H1 (cell line): Measurements from ENCODE around the gene ALKAL2. TPM values are rescaled to one million over a fixed set of nuclear protein-coding genes. Genes with fewer than 3 reads are reported as not detected.

Experiments used
- CTCF ChIA-PET: fragments of 300-600 bp; sonication (Branson Sonifier 250); formaldehyde crosslinking; loops from one replicate; lab custom pipeline; 2021; ENCODE audit not compliant: partially characterized antibody; lab: Charles Lee
- POLR2A ChIA-PET: fragments of 300-600 bp; sonication (Branson Sonifier 250); formaldehyde crosslinking; loops from one replicate; lab custom pipeline; 2021; ENCODE audit warnings: inconsistent platforms; ENCODE audit not compliant: partially characterized antibody; lab: Charles Lee
- DNase-seq, 2 experiments: peaks; one replicate each; pipeline versions ENCODE4 v3.0.0 to v3.0.0-alpha.2; 2010 to 2022; ENCODE audit warnings: low spot score in 2 of 2, low read depth in 1 of 2, mixed read lengths in 1 of 2
- FAIRE-seq: peaks from 2 replicates; lab custom pipeline; 2011; peaks lifted over from hg19 to GRCh38; lab: Jason Lieb, UNC
- H2AFZ ChIP-seq: 2 replicates; pipeline ENCODE4 v1.8.1; 2012; ENCODE audit warnings: low read length, inconsistent platforms
- H2AK5ac ChIP-seq: 2 replicates; pipeline ENCODE4 v1.6.1; 2013; ENCODE audit warnings: low read depth, low read length
- H2BK120ac ChIP-seq: replicated peaks from 2 replicates; pipeline ENCODE3; 2013; ENCODE audit warnings: low read depth, low read length, inconsistent platforms
- H2BK12ac ChIP-seq: 2 replicates; pipeline ENCODE4 v1.6.1; 2013; ENCODE audit warnings: low read depth, low read length
- H2BK15ac ChIP-seq: 2 replicates; pipeline ENCODE4 v1.6.1; 2013; ENCODE audit warnings: low read length
- H2BK20ac ChIP-seq: 2 replicates; pipeline ENCODE4 v1.6.1; 2013; ENCODE audit warnings: low read length
- H2BK5ac ChIP-seq: 2 replicates; pipeline ENCODE4 v1.6.1; 2013; ENCODE audit warnings: low read depth, low read length
- H3K14ac ChIP-seq: 2 replicates; pipeline ENCODE4 v1.6.1; 2013; ENCODE audit warnings: inconsistent platforms; ENCODE audit not compliant: insufficient read length
- H3K18ac ChIP-seq: 2 replicates; pipeline ENCODE4 v1.6.1; 2013; ENCODE audit warnings: low read length; ENCODE audit errors: extremely low read depth
- H3K23ac ChIP-seq: 2 replicates; pipeline ENCODE4 v1.6.1; 2013; ENCODE audit warnings: inconsistent platforms; ENCODE audit not compliant: insufficient read length
- H3K23me2 ChIP-seq: 2 replicates; pipeline ENCODE4 v1.6.1; 2013; ENCODE audit warnings: low read depth, low read length
- H3K27ac ChIP-seq: 2 replicates; pipeline ENCODE4 v1.6.1; 2011; ENCODE audit warnings: low read depth, low read length, inconsistent platforms
- H3K27me3 ChIP-seq, 4 experiments: replicated peaks in 1 of 4; 1 replicate in 1 of 4; 2 replicates in 3 of 4; pipeline versions ENCODE4 v1.6.1 to v1.8.1; 2011 to 2013; ENCODE audit warnings: low read length in 3 of 4, mild to moderate bottlenecking in 3 of 4, inconsistent platforms in 2 of 4, mixed read lengths in 2 of 4, moderate library complexity in 1 of 4; ENCODE audit not compliant: control insufficient read depth in 3 of 4, insufficient read depth in 3 of 4; ENCODE audit errors: extremely low read depth in 1 of 4
- H3K36me3 ChIP-seq, 4 experiments: 2 replicates each; pipeline versions ENCODE4 v1.6.1 to v1.8.1; 2011 to 2013; ENCODE audit warnings: mild to moderate bottlenecking in 4 of 4, low read length in 3 of 4, moderate library complexity in 2 of 4, control low read depth in 1 of 4, inconsistent platforms in 1 of 4; ENCODE audit not compliant: insufficient read depth in 4 of 4, control insufficient read depth in 2 of 4
- H3K4ac ChIP-seq: replicated peaks from 2 replicates; pipeline ENCODE3; 2013; ENCODE audit warnings: low read length, low read depth, mixed read lengths, inconsistent platforms; ENCODE audit not compliant: insufficient read length
- H3K4me1 ChIP-seq, 4 experiments: replicated peaks in 1 of 4; 1 replicate in 1 of 4; 2 replicates in 3 of 4; pipeline versions ENCODE4 v1.6.1 to v1.8.1; 2011 to 2013; ENCODE audit warnings: low read length in 3 of 4, inconsistent platforms in 2 of 4, mixed read lengths in 1 of 4; ENCODE audit not compliant: insufficient read depth in 4 of 4, control insufficient read depth in 3 of 4
- H3K4me2 ChIP-seq, 2 experiments: 2 replicates each; pipeline versions ENCODE4 v1.6.1 to v1.8.1; 2011 to 2013; ENCODE audit warnings: low read depth in 2 of 2, low read length in 2 of 2, control low read depth in 1 of 2, inconsistent platforms in 1 of 2, mild to moderate bottlenecking in 1 of 2; ENCODE audit not compliant: insufficient read depth in 1 of 2
- H3K4me3 ChIP-seq, 4 experiments: fragments of 200-600, 300-600 bp in 1 of 4; sonication (generic), shearing (Covaris generic), sonication (Bioruptor Twin) in 1 of 4; 2 replicates each; pipeline versions ENCODE4 v1.5.1 to v1.8.1; 2011 to 2016; ENCODE audit warnings: low read length in 4 of 4, low read depth in 3 of 4, control low read depth in 2 of 4, inconsistent platforms in 2 of 4, mild to moderate bottlenecking in 2 of 4, mixed read lengths in 1 of 4, moderate library complexity in 1 of 4; ENCODE audit not compliant: insufficient read depth in 2 of 4; ENCODE audit errors: extremely low read depth in 1 of 4
- H3K56ac ChIP-seq: replicated peaks from 2 replicates; pipeline ENCODE3; 2013; ENCODE audit warnings: low read depth, mild to moderate bottlenecking, mixed read lengths, low read length, inconsistent platforms; ENCODE audit not compliant: insufficient read length
- H3K79me1 ChIP-seq: 2 replicates; pipeline ENCODE4 v1.6.1; 2013; ENCODE audit warnings: low read depth, low read length, control low read depth
- H3K79me2 ChIP-seq, 2 experiments: 2 replicates each; pipeline versions ENCODE4 v1.6.1 to v1.8.1; 2012 to 2013; ENCODE audit warnings: low read length in 2 of 2, mild to moderate bottlenecking in 2 of 2, inconsistent platforms in 1 of 2; ENCODE audit not compliant: insufficient read depth in 2 of 2, control insufficient read depth in 1 of 2
- H3K9ac ChIP-seq, 4 experiments: replicated peaks in 1 of 4; 1 replicate in 1 of 4; 2 replicates in 3 of 4; pipeline versions ENCODE4 v1.6.1 to v1.8.1; 2011 to 2013; ENCODE audit warnings: low read depth in 3 of 4, low read length in 3 of 4, control low read depth in 2 of 4, mild to moderate bottlenecking in 2 of 4, moderate library complexity in 2 of 4, inconsistent platforms in 1 of 4; ENCODE audit errors: extremely low read depth in 1 of 4
- H3K9me3 ChIP-seq, 2 experiments: 2 replicates each; pipeline versions ENCODE4 v1.6.1 to v1.8.1; 2012 to 2013; ENCODE audit warnings: mild to moderate bottlenecking in 2 of 2, moderate library complexity in 2 of 2, control low read depth in 1 of 2, inconsistent platforms in 1 of 2, low read depth in 1 of 2, low read length in 1 of 2, mixed read lengths in 1 of 2; ENCODE audit not compliant: insufficient read depth in 2 of 2
- H4K20me1 ChIP-seq, 2 experiments: replicated peaks in 1 of 2; 2 replicates each; pipeline versions ENCODE3 to v1.8.1; 2011 to 2013; ENCODE audit warnings: inconsistent platforms in 2 of 2, low read length in 2 of 2, mild to moderate bottlenecking in 1 of 2; ENCODE audit not compliant: insufficient read depth in 2 of 2, control insufficient read depth in 1 of 2
- H4K5ac ChIP-seq: 2 replicates; pipeline ENCODE4 v1.6.1; 2013; ENCODE audit warnings: low read length, low read depth, mixed read lengths, inconsistent platforms; ENCODE audit not compliant: insufficient read length
- H4K8ac ChIP-seq: 2 replicates; pipeline ENCODE4 v1.8.0; 2013; ENCODE audit warnings: mild to moderate bottlenecking, moderate library complexity, low read length, inconsistent platforms; ENCODE audit not compliant: insufficient read depth; ENCODE audit errors: extremely low read depth
- H4K91ac ChIP-seq: replicated peaks from 2 replicates; pipeline ENCODE3; 2013; ENCODE audit warnings: low read length, mixed read lengths, inconsistent platforms; ENCODE audit not compliant: insufficient read length
- ATF2 ChIP-seq: IDR thresholded peaks from 2 replicates; pipeline ENCODE4 v1.6.1; 2012; ENCODE audit warnings: low read length, inconsistent platforms
- BCL11A ChIP-seq, 2 experiments: IDR thresholded peaks; one replicate each; pipeline ENCODE4 v1.6.1; 2011; ENCODE audit warnings: low read depth in 2 of 2, low read length in 2 of 2, mild to moderate bottlenecking in 2 of 2
- CBX8 ChIP-seq: fragments of 300-800, 300-1000 bp; sonication (generic); IDR thresholded peaks from 2 replicates; pipeline ENCODE4 v1.7.1; 2016; ENCODE audit warnings: low read depth, low read length, borderline replicate concordance
- CEBPB ChIP-seq: IDR thresholded peaks from 2 replicates; pipeline ENCODE4 v1.6.1; 2012; ENCODE audit warnings: low read depth, low read length
- CHD1 ChIP-seq: IDR thresholded peaks from 2 replicates; pipeline ENCODE4 v1.6.1; 2012; ENCODE audit warnings: low read depth, low read length, improper control_type of control experiment
- CHD2 ChIP-seq: IDR thresholded peaks from 2 replicates; pipeline ENCODE4 v1.6.1; 2012; ENCODE audit warnings: low read length, improper control_type of control experiment
- CREB1 ChIP-seq: IDR thresholded peaks from 2 replicates; pipeline ENCODE4 v1.6.1; 2012; ENCODE audit warnings: inconsistent platforms
- EP300 ChIP-seq, 2 experiments: IDR thresholded peaks; 1 replicate in 1 of 2; 2 replicates in 1 of 2; pipeline ENCODE4 v1.6.1; 2011 to 2012; ENCODE audit warnings: low read depth in 2 of 2, low read length in 2 of 2, mild to moderate bottlenecking in 2 of 2, borderline replicate concordance in 1 of 2, inconsistent platforms in 1 of 2, moderate library complexity in 1 of 2
- GABPA ChIP-seq: IDR thresholded peaks from 2 replicates; pipeline ENCODE4 v1.6.1; 2011; ENCODE audit warnings: mild to moderate bottlenecking, low read length, moderate library complexity, borderline replicate concordance; ENCODE audit not compliant: insufficient read depth
- KDM1A ChIP-seq: fragments of 200-600, 300-600 bp; sonication (generic); IDR thresholded peaks from 2 replicates; pipeline ENCODE4 v1.7.1; 2016; ENCODE audit warnings: mild to moderate bottlenecking, low read length, borderline replicate concordance
- MAFK ChIP-seq: IDR thresholded peaks from 2 replicates; pipeline ENCODE4 v1.6.1; 2012; ENCODE audit warnings: low read depth, mild to moderate bottlenecking, improper control_type of control experiment, low read length
- NRF1 ChIP-seq: IDR thresholded peaks from 2 replicates; pipeline ENCODE4 v1.6.1; 2011; ENCODE audit warnings: mild to moderate bottlenecking, low read depth, low read length, improper control_type of control experiment
- POLR2AphosphoS5 ChIP-seq: IDR thresholded peaks from 2 replicates; pipeline ENCODE4 v1.6.1; 2011; ENCODE audit warnings: low read depth, low read length
- SIRT6 ChIP-seq: IDR thresholded peaks from one replicate; pipeline ENCODE4 v1.7.1; 2012; ENCODE audit warnings: low read length, inconsistent platforms
- SRF ChIP-seq: IDR thresholded peaks from 2 replicates; pipeline ENCODE4 v1.6.1; 2011; ENCODE audit warnings: mild to moderate bottlenecking, low read depth, low read length, moderate library complexity
- WGBS, 2 experiments: shearing (Covaris generic) in 1 of 2; methylation state at CpG; one replicate each; pipeline versions ENCODE4 v1.1.6 to v1.1.7; 2013 to 2015; ENCODE audit warnings: low lambda C conversion rate in 2 of 2, mixed read lengths in 2 of 2, inconsistent platforms in 1 of 2, low coverage in 1 of 2, missing lambda C conversion rate in 1 of 2; ENCODE audit not compliant: insufficient replicate concordance in 2 of 2, insufficient coverage in 1 of 2, insufficient read length in 1 of 2; ENCODE audit errors: extremely low coverage in 1 of 2, missing lambda C conversion rate in 1 of 2; 5-methylcytosine and 5-hydroxymethylcytosine counted together
- polyA plus RNA-seq, 7 experiments: library from polyadenylated mRNA; depleted of rRNA in 3 of 7; stranded (reverse) in 5 of 7; unstranded in 2 of 7; fragments of >200 nt in 5 of 7; fragments of 200-250 nt in 2 of 7; gene quantifications; 1 replicate in 5 of 7; 2 replicates in 1 of 7; 4 replicates in 1 of 7; pipeline versions ENCODE4 v1.2.1 to v1.2.3, GENCODE V29; 2011 to 2013; ENCODE audit warnings: missing spikeins in 2 of 7, mixed read lengths in 2 of 7
- total RNA-seq: library from RNA; stranded (reverse); fragmentation: NEBNext Ultra II Directional; extraction: Animal tissue kit (Norgen Biotek cat#: 25700); gene quantifications from 2 replicates; pipeline ENCODE4 v1.2.1, GENCODE V29; 2021

Gene ALKAL2
- total and polyA plus RNA-seq, 2 of the 8 experiments (the other 6 are each of a cell fraction or from before 2014, with no cell fraction given): 4.6 to 11.5 TPM

DNA sequence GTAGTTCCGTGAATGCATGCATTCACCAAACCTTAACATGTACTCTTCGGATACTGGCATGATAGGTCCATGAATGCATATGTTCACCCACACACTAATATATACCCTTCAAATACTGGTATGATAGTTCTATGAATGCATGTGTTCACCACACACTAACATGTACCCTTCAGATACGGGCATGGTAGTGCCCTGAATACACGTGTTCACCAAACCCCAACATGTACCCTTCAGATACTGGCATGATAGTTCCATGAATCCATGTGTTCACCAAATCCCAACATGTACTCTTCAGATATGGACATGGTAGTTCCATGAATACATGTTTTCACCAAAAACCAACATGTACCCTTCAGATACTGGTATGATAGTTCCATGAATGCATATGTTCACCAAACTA, 48.5 kb upstream of the ALKAL2 start:
- Histone ChIP-seq H3K23ac (no peak overlapping the region), H2BK5ac (no peak overlapping the region), H3K79me2 (no peaks in the 10 kb centered on the region), H3K9me3 (peaks cover 21 to 24% of the 10 kb centered on the region in 2 experiments; a peak in 3 of 4 replicates), H3K4me2 (no peak overlapping the region), H3K27me3 (no peaks in the 10 kb centered on the region), H4K20me1 (no peaks in the 10 kb centered on the region), H3K4me3 (no peak overlapping the region), H2BK20ac (no peak overlapping the region), H4K5ac (no peak overlapping the region), H3K9ac (no peak overlapping the region), H3K4ac (no peak overlapping the region), H4K8ac (no peak overlapping the region), H2BK120ac (no peak overlapping the region), H2AFZ (no peak overlapping the region), H4K91ac (no peak overlapping the region), H2AK5ac (no peak overlapping the region), H3K56ac (no peak overlapping the region), H3K27ac (no peak overlapping the region), H2BK15ac (no peak overlapping the region), H3K14ac (no peak overlapping the region), H2BK12ac (no peak overlapping the region), H3K18ac (no peak overlapping the region), H3K23me2 (no peaks in the 10 kb centered on the region), H3K36me3 (no peaks in the 10 kb centered on the region), H3K4me1 (no peaks in the 10 kb centered on the region), H3K79me1 (no peaks in the 10 kb centered on the region)
- TF ChIP-seq SIRT6 (no peak), BCL11A (IDR thresholded peaks at IDR 0.05; ENCODE audit: low read depth in 2 of 2, low read length in 2 of 2) (no peak), CHD2 (no peak), CHD1 (no peak), CREB1 (no peak), NRF1 (no peak), SRF (no peak), POLR2AphosphoS5 (no peak), CBX8 (no peak), MAFK (no peak), CEBPB (no peak), KDM1A (no peak), GABPA (no peak), ATF2 (no peak), EP300 (IDR thresholded peaks at IDR 0.05; ENCODE audit: borderline replicate concordance in 1 of 2, low read depth in 2 of 2, low read length in 2 of 2) (no peak)
- 87% methylated on average over 4 of the region's 4 CpGs; no CpG with 5 or more reads in 1 of the 2 experiments for whole genome bisulfite sequencing, 2 experiments
- DNase-seq (no peak), FAIRE-seq (no peak)
- CTCF ChIA-PET: no interaction called here
- POLR2A ChIA-PET: no interaction called here
